GM19025 (cell line): ENCODE results near the gene TMEM129.

Source experiments
- ATAC-seq: cut with Tn5 transposase; IDR thresholded peaks from one replicate; pipeline ENCODE4 v1.9.1; 2021; ENCODE audit warnings: mild to moderate bottlenecking, low read depth, moderate library complexity; ENCODE audit not compliant: unreplicated experiment

Gene TMEM129

GRCh38 chr4:1746265-1746691 lies 25.2 kb upstream of the TMEM129 start:
- no peak for ATAC-seq

- ATAC-seq: no peak
Measured at GRCh38 chr4:1745697-1746096, 24.6 kb upstream of the TMEM129 start.

GRCh38 chr4:1745165-1745564 lies 24.0 kb upstream of the TMEM129 start:
- no peak for ATAC-seq

GRCh38 chr4:1744552-1744951 lies 23.4 kb upstream of the TMEM129 start:
- ATAC-seq: no peak

- no peak for ATAC-seq
Measured at GRCh38 chr4:1743975-1744374, 22.9 kb upstream of the TMEM129 start.

- ATAC-seq: no peak
Measured at GRCh38 chr4:1743551-1743950, 22.4 kb upstream of the TMEM129 start.

GRCh38 chr4:1741208-1741607 lies 20.1 kb upstream of the TMEM129 start:
- ATAC-seq: no peak

- ATAC-seq: no peak
Measured at GRCh38 chr4:1740021-1740545, 19.0 kb upstream of the TMEM129 start.

- ATAC-seq: no peak
Measured at GRCh38 chr4:1739358-1739757, 18.2 kb upstream of the TMEM129 start.

- ATAC-seq: no peak
Measured at GRCh38 chr4:1738410-1738809, 17.3 kb upstream of the TMEM129 start.

- no peak for ATAC-seq
Measured at GRCh38 chr4:1737666-1738065, 16.5 kb upstream of the TMEM129 start.

- ATAC-seq: no peak
Measured at GRCh38 chr4:1736812-1737211, 15.7 kb upstream of the TMEM129 start.

- no peak for ATAC-seq
Measured at GRCh38 chr4:1735215-1735614, 14.1 kb upstream of the TMEM129 start.

GRCh38 chr4:1732911-1733310 lies 11.8 kb upstream of the TMEM129 start:
- ATAC-seq: no peak

GRCh38 chr4:1731180-1731579 lies 10.1 kb upstream of the TMEM129 start:
- no peak for ATAC-seq

GRCh38 chr4:1730532-1731135 lies 9.5 kb upstream of the TMEM129 start:
- no peak for ATAC-seq

- ATAC-seq: no peak
Measured at GRCh38 chr4:1728061-1728980, 7.2 kb upstream of the TMEM129 start.

GRCh38 chr4:1727117-1728031 lies 6.3 kb upstream of the TMEM129 start:
- no peak for ATAC-seq

- ATAC-seq: no peak
Measured at GRCh38 chr4:1726146-1726934, 5.2 kb upstream of the TMEM129 start.

GRCh38 chr4:1725521-1725920 lies 4.4 kb upstream of the TMEM129 start:
- no peak for ATAC-seq
